GM10847 (cell line): Measurements from ENCODE around the gene ACSS2.

Source experiments
- POLR2A ChIP-seq: IDR thresholded peaks from 2 replicates; pipeline ENCODE4 v1.6.1; 2011; ENCODE audit not compliant: insufficient read length; ENCODE audit errors: extremely low read depth

Gene ACSS2

GRCh38 chr20:34927736-34928135 is 51.3 kb downstream of the ACSS2 start:
- no peak for TF ChIP-seq POLR2A

DNA sequence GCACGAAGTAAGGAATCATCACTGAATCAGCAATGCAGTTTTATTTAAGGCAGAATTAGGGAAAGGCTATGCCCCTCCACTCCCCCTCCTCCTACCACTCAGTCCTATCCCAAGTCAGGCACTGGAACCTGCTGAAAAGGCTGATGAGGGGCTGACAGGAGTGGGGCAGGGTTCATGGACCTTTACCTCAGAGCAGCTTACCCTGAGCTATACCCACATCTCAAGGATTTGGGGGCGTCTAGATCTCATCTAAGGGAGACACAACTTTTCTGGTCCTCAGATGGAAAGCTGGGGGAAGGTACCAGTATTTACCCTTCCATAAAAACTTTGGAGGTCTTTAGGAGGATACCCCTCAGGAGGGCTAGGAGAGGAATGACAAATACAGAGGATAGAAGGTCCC is 52.0 kb downstream of the ACSS2 start:
- TF ChIP-seq POLR2A: no peak

DNA sequence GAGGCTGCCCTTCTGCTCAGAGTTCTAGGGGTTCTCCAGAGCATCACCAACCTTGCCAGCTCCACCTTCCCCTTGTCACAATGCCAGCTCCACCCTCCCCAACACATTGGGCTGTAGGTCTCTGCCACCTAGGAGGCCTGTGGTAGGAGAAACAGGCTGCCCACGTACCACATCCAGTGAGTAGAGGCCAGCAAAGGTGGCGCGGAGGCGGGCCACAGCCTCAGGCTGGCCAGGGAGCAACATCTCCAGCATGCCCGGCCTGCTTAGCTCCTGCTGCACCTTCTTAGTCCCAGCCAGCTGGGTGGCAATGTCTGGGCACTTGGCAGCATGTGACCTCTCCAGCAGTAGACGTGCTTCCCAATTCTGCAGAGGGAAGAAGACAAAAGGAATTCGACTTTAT is 55.4 kb downstream of the ACSS2 start:
- no peak for TF ChIP-seq POLR2A

- TF ChIP-seq POLR2A: no peak
Observed at GRCh38 chr20:34938466-34939163, 62.2 kb downstream of the ACSS2 start.

- TF ChIP-seq POLR2A: no peak
Observed at GRCh38 chr20:34940081-34940481, 63.7 kb downstream of the ACSS2 start.

GRCh38 chr20:34941226-34941625 is 64.8 kb downstream of the ACSS2 start:
- no peak for TF ChIP-seq POLR2A

DNA sequence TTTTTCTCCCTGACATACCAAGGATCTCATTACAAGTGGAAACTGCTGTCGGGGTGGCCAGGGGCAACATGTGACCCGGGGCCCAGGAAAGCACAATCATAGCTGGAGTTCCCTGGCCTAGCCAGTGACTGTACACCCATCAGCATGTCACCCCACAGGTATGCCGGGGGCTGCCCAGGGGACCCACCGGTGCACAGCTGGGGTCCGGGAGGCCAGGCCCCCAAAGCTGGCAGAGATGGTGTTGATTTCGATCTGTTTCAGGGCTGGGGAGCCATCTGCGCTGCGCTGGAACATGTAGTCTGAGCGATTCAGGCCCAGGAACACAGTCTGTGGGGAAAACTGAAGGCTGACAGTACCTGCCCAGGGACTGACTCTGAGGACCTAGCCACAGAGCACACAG is 65.9 kb downstream of the ACSS2 start:
- TF ChIP-seq POLR2A: no peak

DNA sequence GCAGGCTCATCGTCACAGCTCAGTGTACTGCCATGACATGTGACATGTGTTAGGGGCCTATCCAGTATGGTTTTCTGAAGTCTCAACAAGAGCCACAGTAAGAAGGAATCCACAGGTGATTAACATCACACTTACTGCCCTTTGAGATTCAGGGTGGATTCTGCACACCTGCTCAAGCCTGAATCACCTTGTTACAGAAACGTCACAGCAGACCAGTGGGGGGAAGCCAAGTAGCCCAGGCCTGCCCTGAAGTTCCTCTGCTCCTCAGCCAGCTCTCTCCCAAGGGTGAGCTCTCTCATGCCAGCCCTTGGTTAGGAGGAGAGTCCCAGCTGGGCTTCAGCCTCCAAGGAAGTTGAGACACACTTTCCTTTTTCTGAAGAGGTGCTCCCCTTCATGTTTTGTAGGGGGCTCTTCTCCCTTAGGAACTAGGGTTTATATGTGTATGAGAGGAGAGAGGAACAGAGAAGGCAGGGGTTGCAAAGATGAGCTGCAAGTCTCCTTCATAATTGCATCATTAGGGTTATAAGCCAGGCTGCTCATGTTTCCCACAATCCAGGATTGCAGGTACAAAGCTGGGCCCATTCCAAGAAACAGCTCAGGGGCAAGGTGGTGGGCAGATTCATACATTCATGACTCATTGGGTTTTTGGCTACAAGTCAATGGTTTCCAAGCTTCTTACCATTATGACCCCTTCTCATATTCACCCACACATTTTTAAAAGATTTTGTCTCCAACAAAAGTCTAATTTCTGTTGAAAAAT is 67.6 kb downstream of the ACSS2 start:
- no peak for TF ChIP-seq POLR2A

- no peak for TF ChIP-seq POLR2A
Observed at GRCh38 chr20:34945315-34946077, 69.1 kb downstream of the ACSS2 start.

DNA sequence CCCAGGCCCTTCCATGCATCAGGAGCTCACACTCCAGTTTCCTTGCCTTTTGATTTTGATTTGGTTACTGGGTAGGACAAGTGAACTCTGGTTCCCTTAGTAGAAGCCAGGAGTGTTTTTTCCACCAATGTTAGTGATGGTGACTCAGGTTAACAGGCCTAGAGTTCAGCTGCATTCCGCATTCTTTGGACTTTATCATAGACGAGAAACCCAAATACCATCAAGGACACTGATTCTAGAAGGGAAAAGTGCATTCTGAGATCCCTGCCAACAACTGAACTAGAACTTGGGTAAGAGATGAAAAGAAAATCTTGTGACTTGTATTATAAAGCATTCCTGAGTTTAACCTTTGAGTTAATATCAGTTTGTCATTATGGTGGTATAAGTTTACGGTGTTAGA is 70.2 kb downstream of the ACSS2 start:
- no peak for TF ChIP-seq POLR2A

DNA sequence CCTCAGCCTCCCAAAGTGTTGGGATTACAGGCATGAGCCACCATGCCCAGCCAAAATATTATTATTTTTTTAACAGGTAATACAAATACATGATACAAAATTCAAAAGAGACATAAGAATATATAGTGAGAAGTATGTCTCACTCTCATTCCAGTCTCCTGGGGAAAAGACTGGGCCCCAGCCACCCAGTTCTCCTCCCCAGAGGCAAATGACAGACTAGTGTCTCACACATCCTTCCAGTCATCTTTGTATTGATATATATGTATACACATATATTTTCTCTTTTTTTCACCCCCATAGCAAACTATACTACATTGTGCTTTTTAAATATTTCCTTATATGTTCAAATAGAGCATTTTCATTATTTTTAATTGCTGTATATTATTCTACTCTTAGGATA is 70.9 kb downstream of the ACSS2 start:
- TF ChIP-seq POLR2A: no peak

- no peak for TF ChIP-seq POLR2A
Observed at GRCh38 chr20:34948030-34948429, 71.6 kb downstream of the ACSS2 start.

- TF ChIP-seq POLR2A: no peak
Observed at GRCh38 chr20:34949120-34949519, 72.7 kb downstream of the ACSS2 start.

- TF ChIP-seq POLR2A: no peak
Observed at GRCh38 chr20:34951252-34951651, 74.8 kb downstream of the ACSS2 start.

- no peak for TF ChIP-seq POLR2A
Observed at GRCh38 chr20:34951652-34952051, 75.2 kb downstream of the ACSS2 start.

GRCh38 chr20:34952671-34953070 is 76.3 kb downstream of the ACSS2 start:
- TF ChIP-seq POLR2A: no peak
